ENCODE results near the gene SDHB.
A peak's percentile ranks its signal among the peaks of the same experiment; 100 is the strongest.

SDHB gene

GRCh38 chr1:17009706-17010105 lies 44.1 kb downstream of the SDHB start:
- H3K4me3 ChIP-seq: no peak overlapping the region
- in situ Hi-C loops (cut with MboI; ENCODE audit: low sequenced_read_pairs): no loop called here
- no peak for DNase-seq (ENCODE audit: low spot score in 2 of 2)
- no peaks in the 10 kb centered on the region for H3K9me3 ChIP-seq
- no peaks in the 10 kb centered on the region for H3K27me3 ChIP-seq (ENCODE audit: low read depth)
- H3K36me3 ChIP-seq (replicated peaks): no peaks in the 10 kb centered on the region; the same call in 1 of the 2 replicates
- H3K4me1 ChIP-seq: peaks cover 34% of the 10 kb centered on the region

GRCh38 chr1:17008208-17008855 lies 45.5 kb downstream of the SDHB start:
- H3K36me3 ChIP-seq (replicated peaks): peaks cover 6% of the 10 kb centered on the region
- in situ Hi-C loops (cut with MboI; ENCODE audit: low sequenced_read_pairs): no loop called here
- no peak for DNase-seq (ENCODE audit: low spot score in 2 of 2)
- H3K9me3 ChIP-seq: no peaks in the 10 kb centered on the region
- peaks cover 22% of the 10 kb centered on the region for H3K4me1 ChIP-seq
- no peaks in the 10 kb centered on the region for H3K27me3 ChIP-seq (ENCODE audit: low read depth)
- no peak overlapping the region for H3K4me3 ChIP-seq

- no peaks in the 10 kb centered on the region for H3K9me3 ChIP-seq
- in situ Hi-C loops (cut with MboI; ENCODE audit: low sequenced_read_pairs): no loop called here
- no peaks in the 10 kb centered on the region for H3K27me3 ChIP-seq (ENCODE audit: low read depth)
- peaks cover 12% of the 10 kb centered on the region for H3K4me1 ChIP-seq
- H3K36me3 ChIP-seq (replicated peaks): peaks cover 13% of the 10 kb centered on the region
- H3K4me3 ChIP-seq: no peak overlapping the region
- no peak for DNase-seq (ENCODE audit: low spot score in 2 of 2)
Measured at GRCh38 chr1:17007121-17007520, 46.7 kb downstream of the SDHB start.

- peaks cover 20% of the 10 kb centered on the region for H3K36me3 ChIP-seq (replicated peaks)
- H3K4me1 ChIP-seq: peaks cover 3% of the 10 kb centered on the region; the same call in 1 of the 2 replicates
- H3K27me3 ChIP-seq (ENCODE audit: low read depth): no peaks in the 10 kb centered on the region
- no peak for DNase-seq (ENCODE audit: low spot score in 2 of 2)
- no peak overlapping the region for H3K4me3 ChIP-seq
- H3K9me3 ChIP-seq: no peaks in the 10 kb centered on the region
- in situ Hi-C loops (cut with MboI; ENCODE audit: low sequenced_read_pairs): no loop called here
Measured at GRCh38 chr1:17005365-17005740, 48.5 kb downstream of the SDHB start.

GRCh38 chr1:17004466-17005364 lies 49.1 kb downstream of the SDHB start:
- H3K36me3 ChIP-seq (replicated peaks): peaks cover 20% of the 10 kb centered on the region
- in situ Hi-C loops (cut with MboI; ENCODE audit: low sequenced_read_pairs): no loop called here
- DNase-seq (ENCODE audit: low spot score in 2 of 2): no peak
- no peak overlapping the region for H3K4me3 ChIP-seq
- no peaks in the 10 kb centered on the region for H3K27me3 ChIP-seq (ENCODE audit: low read depth)
- H3K9me3 ChIP-seq: no peaks in the 10 kb centered on the region
- H3K4me1 ChIP-seq: no peaks in the 10 kb centered on the region

- in situ Hi-C loops (cut with MboI; ENCODE audit: low sequenced_read_pairs): no loop called here
- Histone ChIP-seq H3K9me3 (no peaks in the 10 kb centered on the region), H3K36me3 (replicated peaks) (peaks cover 28% of the 10 kb centered on the region), H3K4me1 (no peaks in the 10 kb centered on the region), H3K27me3 (ENCODE audit: low read depth) (no peaks in the 10 kb centered on the region), H3K4me3 (no peak overlapping the region)
- no peak for DNase-seq (ENCODE audit: low spot score in 2 of 2)
Measured at GRCh38 chr1:17002524-17002902, 51.3 kb downstream of the SDHB start.

GRCh38 chr1:17001760-17002523 lies 51.9 kb downstream of the SDHB start:
- Histone ChIP-seq H3K9me3 (no peaks in the 10 kb centered on the region), H3K36me3 (replicated peaks) (peaks cover 28% of the 10 kb centered on the region), H3K4me3 (no peak overlapping the region), H3K4me1 (no peaks in the 10 kb centered on the region), H3K27me3 (ENCODE audit: low read depth) (no peaks in the 10 kb centered on the region)
- no peak for DNase-seq (ENCODE audit: low spot score in 2 of 2)
- in situ Hi-C loops (cut with MboI; ENCODE audit: low sequenced_read_pairs): no loop called here

GRCh38 chr1:16999863-17000262 lies 54.0 kb downstream of the SDHB start:
- peaks cover 33% of the 10 kb centered on the region for H3K36me3 ChIP-seq (replicated peaks)

GRCh38 chr1:16998589-16998988 lies 55.2 kb downstream of the SDHB start:
- no peaks in the 10 kb centered on the region for H3K9me3 ChIP-seq
- in situ Hi-C loops (cut with MboI; ENCODE audit: low sequenced_read_pairs): no loop called here
- no peaks in the 10 kb centered on the region for H3K4me1 ChIP-seq
- DNase-seq (ENCODE audit: low spot score in 2 of 2): peak in 1 of 2 experiments; percentile 2
- no peak overlapping the region for H3K4me3 ChIP-seq
- H3K36me3 ChIP-seq (replicated peaks): peaks cover 27% of the 10 kb centered on the region
- H3K27me3 ChIP-seq (ENCODE audit: low read depth): no peaks in the 10 kb centered on the region

More at GRCh38 chr1:16999863-17000262, 54.0 kb downstream of the SDHB start:
- Histone ChIP-seq H3K27me3 (ENCODE audit: low read depth) (no peaks in the 10 kb centered on the region), H3K4me3 (no peak overlapping the region), H3K9me3 (no peaks in the 10 kb centered on the region), H3K4me1 (no peaks in the 10 kb centered on the region)
- in situ Hi-C loops (cut with MboI; ENCODE audit: low sequenced_read_pairs): no loop called here
- DNase-seq (ENCODE audit: low spot score in 2 of 2): no peak

- Histone ChIP-seq H3K4me1 (no peaks in the 10 kb centered on the region), H3K4me3 (no peak overlapping the region), H3K9me3 (no peaks in the 10 kb centered on the region), H3K27me3 (ENCODE audit: low read depth) (no peaks in the 10 kb centered on the region), H3K36me3 (replicated peaks) (peaks cover 17% of the 10 kb centered on the region)
- in situ Hi-C loops (cut with MboI; ENCODE audit: low sequenced_read_pairs): no loop called here
- no peak for DNase-seq (ENCODE audit: low spot score in 2 of 2)
Measured at GRCh38 chr1:16996845-16997244, 57.0 kb downstream of the SDHB start.

GRCh38 chr1:16993521-16994038 lies 60.3 kb downstream of the SDHB start:
- Histone ChIP-seq H3K27me3 (ENCODE audit: low read depth) (no peaks in the 10 kb centered on the region), H3K36me3 (replicated peaks) (peaks cover 14% of the 10 kb centered on the region), H3K9me3 (no peaks in the 10 kb centered on the region), H3K4me1 (no peaks in the 10 kb centered on the region), H3K4me3 (no peak overlapping the region)
- no peak for DNase-seq (ENCODE audit: low spot score in 2 of 2)
- in situ Hi-C loops (cut with MboI; ENCODE audit: low sequenced_read_pairs): no loop called here

- Histone ChIP-seq H3K4me3 (no peak overlapping the region), H3K9me3 (no peaks in the 10 kb centered on the region), H3K36me3 (replicated peaks) (peaks cover 7% of the 10 kb centered on the region), H3K27me3 (ENCODE audit: low read depth) (no peaks in the 10 kb centered on the region), H3K4me1 (no peaks in the 10 kb centered on the region)
- no peak for DNase-seq (ENCODE audit: low spot score in 2 of 2)
- in situ Hi-C loops (cut with MboI; ENCODE audit: low sequenced_read_pairs): no loop called here
Measured at GRCh38 chr1:16992675-16993074, 61.2 kb downstream of the SDHB start.

- Histone ChIP-seq H3K4me1 (no peaks in the 10 kb centered on the region), H3K4me3 (no peak overlapping the region), H3K9me3 (no peaks in the 10 kb centered on the region), H3K27me3 (ENCODE audit: low read depth) (no peaks in the 10 kb centered on the region), H3K36me3 (replicated peaks) (peaks cover 7% of the 10 kb centered on the region)
- in situ Hi-C loops (cut with MboI; ENCODE audit: low sequenced_read_pairs): no loop called here
- DNase-seq (ENCODE audit: low spot score in 2 of 2): no peak
Measured at GRCh38 chr1:16992102-16992501, 61.7 kb downstream of the SDHB start.

All from HAP-1 (cell line).